ENCODE measurements around the gene RPS6KA1. TPM values are rescaled to one million over a fixed set of nuclear protein-coding genes. Genes with fewer than 3 reads are reported as not detected.

RPS6KA1 gene
- total and polyA plus RNA-seq, 2 of the 13 experiments (the other 11 are each of a cell fraction or from before 2014, with no cell fraction given), result 19.6 to 24.2 TPM

DNA sequence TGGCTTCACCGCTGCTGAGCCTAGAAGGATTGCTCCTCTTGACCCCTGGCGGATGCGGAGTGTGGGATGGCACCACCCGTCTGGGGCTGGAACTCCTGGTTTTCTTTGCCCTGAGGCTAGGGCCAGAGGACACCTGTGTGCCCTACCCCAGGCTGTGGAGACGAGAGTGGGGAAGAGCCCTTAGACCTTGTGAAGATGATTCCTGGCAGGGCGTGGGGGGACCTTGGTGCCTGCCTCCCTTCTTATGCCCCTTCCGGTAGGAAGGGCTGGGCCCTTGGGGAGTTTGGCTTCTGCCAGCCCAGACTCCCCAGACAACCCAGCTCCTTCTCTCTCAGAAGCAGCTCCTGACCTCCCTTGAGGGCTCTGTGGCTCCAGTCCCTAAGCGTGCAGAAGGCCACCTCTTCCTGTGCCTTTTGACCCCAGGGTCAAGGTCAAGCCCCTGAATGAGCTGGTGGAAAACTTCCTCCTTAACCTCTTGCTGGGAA is 891 bp downstream of the RPS6KA1 start (continued):
- TF ChIP-seq, protein P1, sequence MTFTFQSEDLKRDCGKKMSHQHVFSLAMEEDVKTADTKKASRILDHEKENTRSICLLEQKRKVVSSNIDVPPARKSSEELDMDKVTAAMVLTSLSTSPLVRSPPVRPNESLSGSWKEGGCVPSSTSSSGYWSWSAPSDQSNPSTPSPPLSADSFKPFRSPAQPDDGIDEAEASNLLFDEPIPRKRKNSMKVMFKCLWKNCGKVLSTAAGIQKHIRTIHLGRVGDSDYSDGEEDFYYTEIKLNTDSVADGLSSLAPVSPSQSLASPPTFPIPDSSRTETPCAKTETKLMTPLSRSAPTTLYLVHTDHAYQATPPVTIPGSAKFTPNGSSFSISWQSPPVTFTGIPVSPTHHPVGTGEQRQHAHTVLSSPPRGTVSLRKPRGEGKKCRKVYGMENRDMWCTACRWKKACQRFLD (CRISPR knock-in tag; IDR thresholded peaks at IDR 0.05; ENCODE audit: borderline replicate concordance), result no peak
- TF ChIP-seq THYN1 (CRISPR knock-in tag; IDR thresholded peaks at IDR 0.05; ENCODE audit: borderline replicate concordance, low read depth), result no peak
- no peak for TF ChIP-seq GATAD2A (CRISPR knock-in tag; IDR thresholded peaks at IDR 0.05)
- TF ChIP-seq, protein P2, sequence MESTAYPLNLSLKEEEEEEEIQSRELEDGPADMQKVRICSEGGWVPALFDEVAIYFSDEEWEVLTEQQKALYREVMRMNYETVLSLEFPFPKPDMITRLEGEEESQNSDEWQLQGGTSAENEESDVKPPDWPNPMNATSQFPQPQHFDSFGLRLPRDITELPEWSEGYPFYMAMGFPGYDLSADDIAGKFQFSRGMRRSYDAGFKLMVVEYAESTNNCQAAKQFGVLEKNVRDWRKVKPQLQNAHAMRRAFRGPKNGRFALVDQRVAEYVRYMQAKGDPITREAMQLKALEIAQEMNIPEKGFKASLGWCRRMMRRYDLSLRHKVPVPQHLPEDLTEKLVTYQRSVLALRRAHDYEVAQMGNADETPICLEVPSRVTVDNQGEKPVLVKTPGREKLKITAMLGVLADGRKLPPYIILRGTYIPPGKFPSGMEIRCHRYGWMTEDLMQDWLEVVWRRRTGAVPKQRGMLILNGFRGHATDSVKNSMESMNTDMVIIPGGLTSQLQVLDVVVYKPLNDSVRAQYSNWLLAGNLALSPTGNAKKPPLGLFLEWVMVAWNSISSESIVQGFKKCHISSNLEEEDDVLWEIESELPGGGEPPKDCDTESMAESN (CRISPR knock-in tag; conservative IDR thresholded peaks at IDR 0.05), result no peak
- TF ChIP-seq ZMYM3 (CRISPR knock-in tag; IDR thresholded peaks at IDR 0.05), result 0 out of 2 replicates have a peak, but pooled peaks have one; percentile 13
- TF ChIP-seq, protein P3, sequence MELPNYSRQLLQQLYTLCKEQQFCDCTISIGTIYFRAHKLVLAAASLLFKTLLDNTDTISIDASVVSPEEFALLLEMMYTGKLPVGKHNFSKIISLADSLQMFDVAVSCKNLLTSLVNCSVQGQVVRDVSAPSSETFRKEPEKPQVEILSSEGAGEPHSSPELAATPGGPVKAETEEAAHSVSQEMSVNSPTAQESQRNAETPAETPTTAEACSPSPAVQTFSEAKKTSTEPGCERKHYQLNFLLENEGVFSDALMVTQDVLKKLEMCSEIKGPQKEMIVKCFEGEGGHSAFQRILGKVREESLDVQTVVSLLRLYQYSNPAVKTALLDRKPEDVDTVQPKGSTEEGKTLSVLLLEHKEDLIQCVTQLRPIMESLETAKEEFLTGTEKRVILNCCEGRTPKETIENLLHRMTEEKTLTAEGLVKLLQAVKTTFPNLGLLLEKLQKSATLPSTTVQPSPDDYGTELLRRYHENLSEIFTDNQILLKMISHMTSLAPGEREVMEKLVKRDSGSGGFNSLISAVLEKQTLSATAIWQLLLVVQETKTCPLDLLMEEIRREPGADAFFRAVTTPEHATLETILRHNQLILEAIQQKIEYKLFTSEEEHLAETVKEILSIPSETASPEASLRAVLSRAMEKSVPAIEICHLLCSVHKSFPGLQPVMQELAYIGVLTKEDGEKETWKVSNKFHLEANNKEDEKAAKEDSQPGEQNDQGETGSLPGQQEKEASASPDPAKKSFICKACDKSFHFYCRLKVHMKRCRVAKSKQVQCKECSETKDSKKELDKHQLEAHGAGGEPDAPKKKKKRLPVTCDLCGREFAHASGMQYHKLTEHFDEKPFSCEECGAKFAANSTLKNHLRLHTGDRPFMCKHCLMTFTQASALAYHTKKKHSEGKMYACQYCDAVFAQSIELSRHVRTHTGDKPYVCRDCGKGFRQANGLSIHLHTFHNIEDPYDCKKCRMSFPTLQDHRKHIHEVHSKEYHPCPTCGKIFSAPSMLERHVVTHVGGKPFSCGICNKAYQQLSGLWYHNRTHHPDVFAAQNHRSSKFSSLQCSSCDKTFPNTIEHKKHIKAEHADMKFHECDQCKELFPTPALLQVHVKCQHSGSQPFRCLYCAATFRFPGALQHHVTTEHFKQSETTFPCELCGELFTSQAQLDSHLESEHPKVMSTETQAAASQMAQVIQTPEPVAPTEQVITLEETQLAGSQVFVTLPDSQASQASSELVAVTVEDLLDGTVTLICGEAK (IDR thresholded peaks at IDR 0.05), result no peak
- TF ChIP-seq, protein P3 (CRISPR knock-in tag; IDR thresholded peaks at IDR 0.05), result no peak
- TF ChIP-seq AHDC1 (CRISPR knock-in tag; IDR thresholded peaks at IDR 0.05; ENCODE audit: borderline replicate concordance), result no peak
- no peak for TF ChIP-seq MYC (CRISPR knock-in tag; IDR thresholded peaks at IDR 0.05; ENCODE audit: borderline replicate concordance)
